ENCODE data around the gene ARFGEF3.

DNA sequence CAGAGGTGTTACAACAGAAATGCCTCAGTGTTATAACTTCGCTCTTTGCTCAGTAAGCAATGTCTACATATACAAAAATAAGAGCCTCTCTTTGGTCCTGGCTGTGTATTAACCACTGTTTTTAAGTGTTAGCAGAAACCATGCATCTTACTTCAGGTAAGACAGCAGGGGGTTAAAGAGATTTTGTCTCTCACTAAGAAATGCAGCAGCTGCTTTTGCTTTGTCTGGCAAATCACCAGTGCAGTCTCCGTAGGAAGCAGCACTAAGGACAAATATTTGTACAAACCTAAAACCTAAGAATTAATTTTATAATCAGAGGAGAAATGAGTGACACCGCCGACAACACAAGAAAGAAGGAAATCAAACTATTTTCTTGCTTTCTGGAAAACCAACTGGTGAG, 216.7 kb downstream of the ARFGEF3 start:
- TF ChIP-seq, protein P1, sequence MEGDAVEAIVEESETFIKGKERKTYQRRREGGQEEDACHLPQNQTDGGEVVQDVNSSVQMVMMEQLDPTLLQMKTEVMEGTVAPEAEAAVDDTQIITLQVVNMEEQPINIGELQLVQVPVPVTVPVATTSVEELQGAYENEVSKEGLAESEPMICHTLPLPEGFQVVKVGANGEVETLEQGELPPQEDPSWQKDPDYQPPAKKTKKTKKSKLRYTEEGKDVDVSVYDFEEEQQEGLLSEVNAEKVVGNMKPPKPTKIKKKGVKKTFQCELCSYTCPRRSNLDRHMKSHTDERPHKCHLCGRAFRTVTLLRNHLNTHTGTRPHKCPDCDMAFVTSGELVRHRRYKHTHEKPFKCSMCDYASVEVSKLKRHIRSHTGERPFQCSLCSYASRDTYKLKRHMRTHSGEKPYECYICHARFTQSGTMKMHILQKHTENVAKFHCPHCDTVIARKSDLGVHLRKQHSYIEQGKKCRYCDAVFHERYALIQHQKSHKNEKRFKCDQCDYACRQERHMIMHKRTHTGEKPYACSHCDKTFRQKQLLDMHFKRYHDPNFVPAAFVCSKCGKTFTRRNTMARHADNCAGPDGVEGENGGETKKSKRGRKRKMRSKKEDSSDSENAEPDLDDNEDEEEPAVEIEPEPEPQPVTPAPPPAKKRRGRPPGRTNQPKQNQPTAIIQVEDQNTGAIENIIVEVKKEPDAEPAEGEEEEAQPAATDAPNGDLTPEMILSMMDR (IDR thresholded peaks at IDR 0.05), result no peak
- TF ChIP-seq POLR2AphosphoS5 (IDR thresholded peaks at IDR 0.05), result no peak
- no peak for TF ChIP-seq POLR2A (IDR thresholded peaks at IDR 0.05)

Data from breast epithelium (tissue), 3 donors.